ENCODE results near the gene SREBF2.
"Not testable (repeated sequence)": the region's sequence is repeated elsewhere in the genome, so short reads cannot be mapped to it uniquely, and the experiment has no call there.

Gene SREBF2

DNA sequence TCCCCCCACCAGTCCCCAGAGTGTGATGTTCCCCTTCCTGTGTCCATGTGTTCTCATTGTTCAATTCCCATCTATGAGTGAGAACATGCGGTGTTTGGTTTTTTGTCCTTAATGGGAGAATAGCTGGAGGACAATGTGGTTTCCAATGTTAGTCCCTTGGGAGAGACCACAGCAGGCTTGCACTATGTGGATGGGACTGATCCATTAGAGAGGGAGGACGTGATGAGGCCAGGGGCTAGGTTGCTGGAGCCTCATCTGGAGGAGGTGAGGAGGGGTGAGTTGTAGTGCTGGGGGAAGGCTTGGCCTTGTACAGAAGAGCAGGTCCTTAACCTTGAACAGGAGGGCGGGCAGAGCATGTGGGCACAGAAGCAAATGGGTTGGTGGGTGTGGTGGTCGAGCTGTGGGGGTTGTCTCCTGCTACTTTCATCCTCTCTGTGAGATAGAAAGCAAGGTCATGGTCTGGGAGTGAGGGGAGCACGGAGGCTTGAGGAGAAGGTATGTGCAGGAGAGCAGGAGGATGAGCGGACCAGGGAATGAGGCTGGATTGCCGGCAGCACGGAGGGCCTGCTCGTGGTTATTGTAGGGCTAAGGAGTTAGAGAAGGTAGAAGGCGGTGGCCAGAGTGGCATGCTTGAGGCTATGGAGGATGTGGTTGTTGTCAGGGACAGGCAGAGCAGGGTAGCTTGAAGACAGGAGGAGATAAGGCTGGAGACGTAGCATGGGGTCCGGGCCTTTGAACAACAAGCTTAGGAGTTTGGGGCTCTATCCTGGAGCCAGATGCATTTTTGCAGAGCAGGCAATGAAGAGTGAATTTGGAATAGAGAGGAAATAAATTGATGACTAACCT, 11.2 kb upstream of the SREBF2 start:
- no peak for DNase-seq

DNA sequence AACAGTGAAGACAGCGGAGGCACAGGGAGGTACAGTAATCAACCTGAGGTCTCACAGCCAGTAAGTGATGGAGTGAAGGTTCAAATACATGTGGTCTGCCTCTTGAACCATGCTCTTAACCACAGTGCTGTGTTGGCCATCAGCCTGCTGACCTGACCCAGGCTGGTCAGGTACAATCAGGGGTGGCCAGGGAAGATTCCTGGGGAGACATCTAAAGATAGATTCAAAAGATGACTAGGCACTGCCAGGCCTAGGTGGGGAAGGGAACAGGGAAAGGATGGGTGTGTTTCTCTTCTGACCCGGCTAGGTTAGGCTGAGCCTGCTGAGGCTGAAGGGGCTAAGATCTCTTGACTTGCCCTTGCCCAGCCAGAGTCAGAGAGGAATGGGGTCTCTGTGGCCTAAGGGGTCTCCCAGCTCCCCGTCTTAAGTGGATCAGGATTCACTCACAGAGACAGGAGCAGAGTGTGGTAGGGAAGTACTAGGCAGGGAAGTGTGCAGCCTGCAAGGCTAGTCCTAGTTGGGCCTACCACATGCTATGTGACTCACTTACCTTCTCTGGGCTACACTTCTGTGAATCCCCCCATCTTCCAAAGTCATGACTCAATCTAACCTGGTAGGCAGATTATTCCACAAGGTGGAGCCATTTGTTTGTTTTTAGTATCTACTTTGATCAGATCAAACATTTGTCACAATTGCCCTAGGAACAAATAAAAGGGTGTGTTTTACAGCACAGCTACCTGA, 10.4 kb upstream of the SREBF2 start:
- no peak for DNase-seq

DNA sequence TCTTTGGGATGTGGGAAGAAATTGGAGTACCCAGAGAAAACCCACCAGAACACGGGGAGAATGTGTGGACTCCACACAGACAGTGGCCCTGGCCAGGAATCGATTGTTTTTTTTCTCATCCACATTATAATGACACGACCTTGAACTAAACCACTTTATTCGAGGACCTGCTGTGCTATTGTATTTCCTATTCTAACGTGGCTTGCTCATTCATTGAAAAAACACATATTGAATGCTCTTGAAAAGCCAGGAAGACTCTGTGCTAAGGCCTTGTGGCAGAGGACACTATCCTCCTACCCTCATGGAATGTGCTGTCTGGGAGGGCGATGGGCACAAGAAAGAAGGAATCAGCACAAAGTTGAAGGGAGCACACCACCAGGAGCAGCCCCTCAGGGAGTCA, 9.1 kb upstream of the SREBF2 start:
- DNase-seq, result no peak

DNA sequence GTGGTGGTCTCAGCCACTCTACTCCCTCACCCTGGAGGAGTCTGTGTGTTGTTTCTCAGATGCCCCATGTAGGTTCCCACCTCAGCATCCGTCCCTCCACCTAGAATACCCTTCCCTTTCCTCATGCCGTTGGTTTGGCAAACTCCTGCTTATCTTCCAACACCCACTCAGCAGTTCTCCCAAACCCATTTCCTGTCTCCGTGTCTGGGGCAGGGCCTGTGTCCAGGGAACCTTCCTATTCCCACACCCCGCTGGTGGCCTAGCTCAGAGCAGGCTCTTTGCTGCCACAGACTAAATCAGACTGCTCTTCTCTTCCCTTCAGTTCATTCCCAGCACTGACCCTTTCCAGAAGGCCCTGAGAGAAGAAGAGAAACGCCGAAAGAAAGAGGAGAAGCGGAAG, 7.5 kb upstream of the SREBF2 start:
- DNase-seq, result no peak

DNA sequence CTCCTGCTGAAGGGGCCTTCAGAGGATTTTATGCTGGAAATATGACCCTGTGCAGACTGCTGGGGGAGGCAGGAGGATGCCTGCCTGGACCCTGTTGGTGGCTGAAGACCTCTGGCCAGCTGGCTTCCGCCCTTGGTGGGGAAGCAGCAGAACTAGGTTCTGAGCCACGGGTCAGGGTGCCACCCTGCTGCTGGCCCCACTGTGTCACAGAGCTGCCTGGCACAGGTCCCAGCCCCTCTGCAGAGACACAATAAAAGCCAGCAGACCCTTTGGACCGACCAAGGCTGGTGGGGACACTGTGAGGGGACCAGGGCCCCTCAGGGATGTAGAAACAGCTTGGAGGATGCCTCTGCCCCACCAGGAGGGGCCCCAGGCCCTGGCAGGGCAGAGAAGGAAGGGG, 6.9 kb upstream of the SREBF2 start:
- DNase-seq, result no peak

DNA sequence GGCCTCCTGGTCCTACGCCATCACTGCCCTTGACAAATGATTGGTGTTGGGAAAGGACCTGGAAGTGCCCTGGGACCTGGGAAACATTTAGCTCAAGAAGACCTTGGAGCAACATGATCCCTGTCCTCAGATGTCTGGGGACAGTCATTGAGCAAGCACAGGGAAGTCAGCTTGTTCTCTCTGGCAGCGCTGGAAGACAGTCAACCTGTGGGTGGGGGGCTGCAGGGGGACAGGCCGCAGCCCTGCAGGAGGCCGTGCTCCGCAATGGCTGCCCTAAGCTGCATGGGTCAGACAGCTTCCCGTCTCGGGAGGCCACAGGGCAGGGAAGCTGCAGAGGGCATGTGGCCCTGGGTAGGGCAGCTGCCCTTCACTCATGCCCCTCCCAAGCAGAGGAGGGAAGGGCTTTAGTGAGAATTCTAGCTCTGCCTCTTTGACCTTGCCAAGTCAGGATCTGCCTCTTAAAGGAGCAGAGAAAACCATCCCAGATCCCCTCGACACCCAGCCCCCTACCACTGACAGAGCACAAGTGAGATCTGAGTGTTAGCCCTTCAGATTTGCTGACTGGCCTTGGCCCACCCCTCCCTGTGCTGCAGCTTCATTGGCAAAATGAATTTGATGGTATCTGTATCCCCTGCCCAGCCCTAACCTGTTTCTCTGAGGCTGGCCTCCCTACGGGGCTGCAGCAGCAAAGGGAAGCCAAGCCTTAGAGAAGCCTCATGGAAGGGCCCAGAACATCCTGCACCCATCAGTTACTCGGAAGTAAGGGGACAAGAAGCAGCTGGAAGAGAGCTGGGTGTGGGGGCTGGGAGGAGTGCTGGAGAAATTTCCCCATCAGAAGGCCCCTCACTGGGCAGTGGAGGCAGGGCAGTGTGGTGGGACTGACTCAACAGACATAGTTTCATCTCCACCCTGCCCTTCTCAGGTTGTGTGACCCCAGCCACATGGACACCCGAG, 6.2 kb upstream of the SREBF2 start:
- peak in 1 of 56 donors; percentile 27 for DNase-seq

DNA sequence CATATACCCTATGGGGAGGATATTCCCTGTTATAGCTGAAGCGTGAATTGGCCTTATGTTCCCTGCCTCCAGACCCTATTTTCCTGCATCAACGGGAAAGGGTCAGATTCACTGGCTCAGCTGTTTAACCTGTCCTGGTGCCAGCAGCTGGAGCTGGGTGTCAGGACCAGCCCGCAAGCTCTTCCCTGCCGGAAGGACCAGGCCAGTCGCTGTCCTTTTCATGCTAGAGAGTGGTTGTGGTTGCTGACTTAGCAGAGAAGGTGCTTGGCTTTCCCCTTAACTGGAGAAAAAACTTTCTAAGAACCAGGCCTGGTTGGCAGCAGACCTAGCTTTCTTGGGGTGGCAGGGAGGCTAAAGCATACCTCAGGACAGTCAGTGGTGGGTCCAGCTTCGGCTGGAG, 5.2 kb upstream of the SREBF2 start:
- DNase-seq, result peak in 1 of 56 donors; percentile 8

DNA sequence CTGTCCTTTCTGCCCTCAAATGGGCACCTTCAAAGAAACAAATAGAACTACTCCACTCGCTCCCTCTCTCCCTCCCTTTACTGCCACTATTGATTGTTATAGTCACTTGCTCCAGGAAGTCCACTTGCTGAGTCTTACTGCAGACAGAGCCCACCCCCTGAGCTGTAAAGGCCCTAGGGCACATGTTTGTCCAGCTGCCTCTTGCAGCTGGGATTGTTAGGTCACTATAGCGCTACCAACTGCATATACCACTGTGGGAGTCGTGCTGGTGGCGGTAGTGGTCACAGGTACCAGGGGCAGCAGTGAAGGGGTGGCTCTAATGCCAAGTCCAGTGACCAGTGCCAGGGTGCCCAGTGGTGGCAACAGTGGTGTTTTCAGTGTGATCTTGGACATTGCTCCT, 4.4 kb upstream of the SREBF2 start:
- DNase-seq, result no peak

DNA sequence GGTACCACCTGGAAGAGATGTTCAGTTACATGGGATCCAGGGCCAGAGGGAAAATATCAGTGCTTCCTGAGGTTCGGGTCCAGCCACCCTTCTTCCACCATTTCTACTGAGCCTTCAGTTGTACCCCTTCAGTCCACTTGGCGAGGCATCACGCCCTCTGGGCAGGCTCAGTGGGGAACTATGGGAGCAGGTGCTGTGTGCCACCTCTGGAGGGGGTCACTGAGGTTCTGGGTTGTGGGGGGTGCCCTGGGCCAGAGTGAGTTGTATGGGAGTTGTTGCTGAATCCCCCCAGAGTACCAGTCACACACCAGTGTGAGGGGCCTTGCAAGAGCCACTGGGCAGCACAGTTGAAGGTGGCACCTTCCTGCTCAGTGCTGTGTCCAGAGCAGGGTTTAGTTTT, 2.7 kb upstream of the SREBF2 start:
- DNase-seq, result no peak

DNA sequence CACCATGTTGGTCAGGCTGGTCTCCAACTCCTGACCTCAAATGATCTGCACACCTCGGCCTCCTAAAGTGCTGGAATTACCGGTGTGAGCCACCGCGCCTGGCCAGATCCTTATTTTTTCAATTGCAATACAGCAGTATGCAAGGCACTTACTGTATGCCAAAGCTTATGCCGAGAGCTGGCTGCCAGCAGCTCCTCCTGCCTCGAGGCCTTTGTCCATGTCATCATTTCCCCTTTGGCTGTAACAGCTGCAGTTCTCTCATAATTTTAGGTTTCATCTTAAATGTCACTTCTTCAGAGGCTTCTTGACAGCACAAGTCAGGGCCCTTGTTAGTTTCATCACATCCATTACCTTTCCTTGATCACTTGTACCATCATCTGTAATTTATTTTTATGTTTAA, 1.5 kb upstream of the SREBF2 start:
- DNase-seq, result no peak

DNA sequence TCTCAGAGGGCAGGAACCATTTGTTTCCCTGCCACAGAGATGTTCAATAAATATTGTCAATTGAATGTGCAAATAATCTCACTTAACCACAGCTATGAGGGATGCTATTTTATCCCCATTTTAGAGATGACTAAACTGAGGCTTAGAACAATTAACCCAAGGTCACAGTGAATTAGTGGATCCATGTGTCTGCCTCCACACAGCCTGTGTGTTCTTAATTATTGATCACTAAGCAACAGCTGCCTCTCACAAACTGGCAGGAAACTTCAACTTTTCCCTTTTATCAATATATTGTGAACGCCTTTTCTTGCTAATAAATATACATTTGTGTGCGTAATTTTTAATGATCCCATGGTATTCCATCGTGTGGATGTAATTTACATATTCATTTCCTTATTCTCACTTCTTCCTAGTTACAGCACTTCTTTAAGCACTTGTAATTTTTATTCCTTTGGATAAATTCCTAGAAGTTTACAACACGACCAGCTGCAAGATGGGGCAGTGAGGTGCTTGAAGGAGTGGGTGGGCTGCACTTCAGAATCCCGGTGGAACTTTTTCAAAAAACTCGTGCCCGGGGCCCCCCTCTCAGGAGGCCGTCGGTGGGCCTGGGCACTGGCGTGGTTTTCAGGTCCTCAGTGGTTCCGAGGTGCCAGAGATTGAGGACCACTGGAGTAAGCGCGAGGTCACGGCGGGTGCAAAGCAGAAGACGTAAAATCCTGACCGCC, 915 bp upstream of the SREBF2 start:
- no peak for DNase-seq

DNA sequence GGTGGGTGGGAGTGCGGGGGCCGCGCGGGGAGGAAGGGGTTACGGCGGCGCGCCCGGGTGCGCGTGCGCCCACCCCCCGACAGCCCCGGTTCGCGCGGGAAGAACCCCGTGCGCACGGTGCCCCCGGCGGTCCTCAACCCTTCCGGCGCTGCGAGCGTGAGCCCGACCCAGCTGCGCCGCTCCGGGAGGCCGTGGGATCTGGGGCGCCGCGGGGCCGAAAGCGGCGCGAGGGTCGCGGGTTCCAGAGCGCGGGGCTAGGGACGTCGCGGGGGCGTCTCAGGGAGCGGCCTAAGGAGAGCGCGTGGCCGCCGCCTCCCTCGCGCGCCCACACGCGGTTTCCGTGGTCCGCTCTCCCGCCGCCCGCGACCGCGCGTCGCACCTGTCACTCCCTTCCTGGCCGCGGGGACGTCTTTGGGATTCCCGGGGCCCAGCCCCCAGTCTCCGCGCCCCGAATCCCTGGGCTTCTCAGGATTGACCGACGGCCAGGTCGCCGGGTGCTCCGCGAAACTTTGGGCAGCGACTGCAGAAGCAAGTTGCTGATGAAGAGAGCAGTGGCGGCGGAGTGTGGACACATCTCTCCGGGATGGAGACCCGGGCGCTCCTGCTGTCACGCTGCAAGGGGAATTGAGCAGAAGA, 582 bp downstream of the SREBF2 start:
- DNase-seq, result peak in 41 of 56 donors; percentile 20 to 73 (median 48)

DNA sequence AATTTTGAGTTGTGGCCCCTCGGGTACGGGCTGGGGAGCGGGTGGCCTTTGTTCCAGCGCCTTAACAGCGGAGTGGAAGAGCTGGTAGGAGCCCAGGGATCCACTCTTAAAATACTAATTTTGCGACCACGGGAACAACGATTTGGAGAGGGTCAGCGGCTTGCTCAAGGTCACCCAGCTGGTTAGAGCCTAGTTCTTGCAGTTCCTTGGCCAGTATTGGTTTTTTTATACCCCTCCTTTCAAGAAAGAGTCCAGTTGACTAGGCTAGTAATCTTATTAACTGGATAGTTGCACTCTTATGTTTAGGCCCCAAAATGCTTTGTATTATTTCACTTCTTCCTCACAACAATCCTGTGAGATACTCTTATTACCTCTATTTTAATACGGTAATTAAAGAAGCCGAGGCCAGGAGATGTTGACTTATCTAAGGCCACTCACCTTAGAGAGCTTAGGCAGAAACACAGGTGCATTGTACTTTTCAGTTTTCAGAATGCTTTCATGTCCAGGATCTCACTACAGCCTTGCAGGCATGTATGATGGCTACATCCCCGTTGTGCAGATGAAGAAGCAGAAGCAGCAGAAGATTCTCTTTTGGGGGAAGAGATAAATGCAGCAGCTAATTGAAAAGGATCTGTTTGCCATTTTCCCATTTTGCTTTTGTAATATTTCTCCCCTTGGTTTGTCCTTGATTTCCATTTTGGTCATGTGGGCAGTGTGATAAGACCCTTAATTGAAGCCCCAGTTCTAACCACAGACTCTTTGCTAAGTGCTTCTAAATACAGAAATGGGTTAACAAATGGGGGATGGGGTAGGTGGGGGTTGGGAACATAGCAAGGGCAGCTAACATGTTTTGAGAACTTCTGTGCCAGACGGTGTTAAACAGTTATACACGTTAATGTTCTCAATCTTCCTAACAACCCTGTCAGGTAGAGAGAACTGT, 1.4 kb downstream of the SREBF2 start:
- DNase-seq, result peak in 1 of 56 donors; percentile 44

DNA sequence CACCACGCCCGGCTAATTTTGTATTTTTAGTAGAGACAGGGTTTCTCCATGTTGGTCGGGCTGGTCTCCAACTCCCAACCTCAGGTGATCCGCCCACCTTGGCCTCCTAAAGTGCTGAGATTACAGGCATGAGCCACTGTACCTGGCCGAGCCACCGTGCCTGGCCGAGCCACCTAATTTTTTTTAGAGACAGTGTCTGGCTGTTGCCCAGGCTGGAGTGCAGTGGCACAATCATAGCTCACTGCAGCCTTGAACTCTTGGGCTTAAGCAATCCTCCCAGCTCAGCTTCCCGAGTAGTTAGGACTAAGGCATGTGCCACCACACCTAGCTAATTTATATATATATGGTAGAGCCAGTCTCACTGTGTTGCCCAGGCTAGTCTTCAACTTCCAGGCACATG, 2.6 kb downstream of the SREBF2 start:
- DNase-seq, result not testable (repeated sequence)

DNA sequence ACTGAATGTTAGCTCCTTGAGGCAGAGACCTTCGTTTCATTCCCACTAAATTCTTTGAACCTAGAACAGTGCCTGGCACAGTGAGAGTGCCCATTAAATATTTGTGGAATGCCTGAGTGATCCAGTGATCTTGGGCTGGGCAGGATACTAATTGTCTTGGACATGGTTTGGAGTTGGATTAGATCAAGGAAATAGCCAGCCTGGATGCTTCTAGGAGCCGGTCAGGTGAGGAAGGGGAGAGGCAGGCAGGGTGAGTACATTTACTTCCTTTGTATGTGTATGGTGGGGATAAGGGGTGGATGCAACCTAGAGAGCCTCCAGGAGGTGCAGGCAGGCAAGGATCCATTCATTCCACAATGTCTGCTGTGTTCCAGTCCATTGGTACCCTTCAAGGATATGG, 3.6 kb downstream of the SREBF2 start:
- DNase-seq, result no peak

DNA sequence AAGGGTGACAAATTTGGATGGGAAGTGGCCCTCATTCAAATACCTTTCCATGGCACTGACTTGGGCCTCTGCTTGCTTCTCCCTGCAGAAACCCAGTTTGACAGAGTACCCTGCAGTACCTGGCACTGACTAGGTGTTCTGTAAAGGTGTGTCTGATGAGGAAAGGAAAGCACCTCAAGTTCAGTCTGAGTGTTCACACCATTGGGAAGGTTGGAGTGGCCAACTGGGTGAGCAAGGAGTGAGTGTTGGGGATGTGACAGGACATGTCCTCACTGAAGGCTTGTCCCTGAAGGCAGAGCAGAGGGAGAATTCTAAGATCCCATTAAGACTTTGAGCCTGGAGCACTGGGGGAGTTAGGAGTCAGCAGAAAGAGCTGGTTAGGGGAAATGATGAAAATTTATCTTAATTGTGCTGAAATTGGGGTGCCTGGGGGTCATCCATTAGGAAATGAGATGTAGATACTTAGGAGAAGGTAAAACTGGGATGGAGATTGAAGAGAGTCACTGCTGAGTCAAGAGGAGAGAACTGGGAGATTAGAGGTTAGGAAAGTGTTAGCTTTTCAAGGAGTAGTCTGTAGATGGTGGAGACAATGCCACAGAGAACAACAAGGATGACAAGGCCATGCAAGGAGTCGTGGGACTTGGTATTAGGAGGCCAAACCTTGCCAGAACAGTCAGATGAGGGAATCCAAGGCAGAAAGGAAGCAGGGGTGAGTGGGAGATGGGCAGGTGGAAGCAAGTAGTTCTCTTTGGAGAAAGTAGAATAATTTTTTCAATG, 6.1 kb downstream of the SREBF2 start:
- no peak for DNase-seq

DNA sequence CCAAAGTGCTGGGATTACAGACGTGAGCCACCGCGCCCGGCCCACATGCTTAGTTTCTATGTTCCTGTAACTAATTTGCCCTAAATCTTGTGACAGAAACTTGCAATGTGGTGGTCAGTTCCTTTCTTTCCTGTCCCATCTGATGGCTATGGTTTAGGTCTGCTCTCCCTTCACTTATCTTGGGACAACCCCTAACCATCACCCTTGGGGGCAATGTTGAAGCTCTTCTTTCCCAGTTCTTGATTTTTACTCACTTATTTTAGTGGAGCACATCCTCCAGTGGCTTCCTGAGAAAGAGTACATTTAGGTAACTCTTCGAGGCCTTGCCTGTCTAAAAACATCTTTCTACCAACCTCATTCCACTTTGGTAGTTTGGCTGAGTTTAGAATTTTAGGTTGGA, 7.3 kb downstream of the SREBF2 start:
- no peak for DNase-seq

DNA sequence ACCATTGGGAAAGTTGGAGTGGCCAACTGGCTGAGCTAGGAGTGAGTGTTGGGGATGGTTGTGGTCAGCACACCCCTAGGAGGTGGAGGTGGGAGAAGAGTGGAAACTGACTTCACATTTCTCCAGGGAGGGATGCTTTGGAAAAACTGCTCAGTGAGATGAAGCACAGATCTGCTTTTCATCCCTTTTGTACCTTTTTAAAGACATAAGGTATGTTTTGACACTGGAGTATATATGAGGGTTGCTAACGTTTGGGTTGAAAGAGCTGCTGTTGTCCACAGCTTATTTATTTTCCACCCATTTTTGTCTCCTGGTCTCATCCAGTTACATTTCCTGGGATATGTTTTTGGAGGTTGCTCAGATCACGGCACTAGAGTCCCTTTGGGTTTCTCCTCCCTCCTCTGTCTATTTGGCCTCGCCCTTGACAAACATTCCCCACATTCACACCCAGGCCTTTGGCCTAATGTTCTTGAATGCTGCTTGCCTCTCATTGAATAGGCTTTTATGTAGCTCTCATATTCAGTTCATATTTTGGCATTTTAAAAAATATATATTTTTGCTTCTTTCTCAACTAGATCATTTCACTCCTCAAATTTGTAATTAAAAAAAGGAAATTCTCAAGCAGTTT, 8.3 kb downstream of the SREBF2 start:
- DNase-seq, result no peak
